GM18511 (cell line): ENCODE data around the gene KCNG1.
"Not testable (repeated sequence)": the region's sequence is repeated elsewhere in the genome, so short reads cannot be mapped to it uniquely, and the experiment has no call there.

ENCODE experiments used
- ATAC-seq: cut with Tn5 transposase; IDR thresholded peaks from one replicate; pipeline ENCODE4 v1.9.1; 2021; ENCODE audit warnings: mild to moderate bottlenecking, moderate library complexity; ENCODE audit not compliant: unreplicated experiment

The KCNG1 gene

DNA sequence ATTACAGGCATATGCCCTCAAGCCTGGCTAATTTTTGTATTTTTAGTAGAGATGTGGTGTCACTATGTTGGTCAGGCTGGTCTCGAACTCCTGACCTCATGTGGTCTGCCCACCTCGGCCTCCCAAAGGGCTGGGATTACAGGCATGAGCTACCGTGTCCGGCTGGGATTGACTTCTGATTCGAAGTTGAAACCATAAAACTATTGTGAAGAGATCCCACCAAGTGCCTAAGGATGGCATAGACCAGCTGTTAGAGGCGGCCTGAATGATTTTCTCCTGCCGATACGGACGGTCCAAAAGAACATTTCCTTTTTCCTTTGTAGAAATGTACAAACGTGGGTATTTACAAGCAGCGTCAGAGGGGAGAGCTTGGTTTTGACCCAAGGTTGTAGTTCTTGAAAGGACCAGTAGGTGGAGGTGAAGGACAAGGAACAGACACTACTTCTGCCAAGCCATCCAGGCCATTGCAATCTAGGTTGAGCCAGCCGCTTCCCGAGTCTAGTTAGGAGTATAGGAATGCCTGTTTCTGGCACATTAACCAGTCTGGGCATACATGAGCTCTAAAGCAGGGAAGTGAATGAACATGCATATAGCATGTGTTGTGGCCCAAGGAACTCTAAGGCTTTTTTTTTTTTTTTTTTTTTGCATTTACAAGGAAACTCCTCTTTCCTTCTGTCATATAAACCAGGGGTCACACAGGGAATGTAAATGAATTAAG lies 35.3 kb downstream of the KCNG1 start:
- ATAC-seq: no peak

DNA sequence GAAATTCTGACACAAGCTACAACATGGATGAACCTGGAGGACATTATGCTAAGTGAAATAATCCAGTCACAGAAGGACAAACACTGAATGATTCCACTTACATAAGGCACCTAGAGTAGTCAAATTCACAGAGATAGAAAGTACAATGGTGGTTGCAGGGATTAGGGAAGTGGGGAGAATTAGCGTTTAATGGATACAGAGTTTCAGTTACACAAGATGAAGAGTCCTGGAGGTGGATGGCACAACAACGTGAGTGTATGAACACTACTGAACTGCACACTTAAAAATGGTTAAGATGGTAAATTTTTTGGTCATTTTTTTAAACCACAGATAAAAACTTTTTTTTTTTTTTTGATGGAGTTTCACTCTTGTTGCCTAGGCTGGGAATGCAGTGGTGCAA lies 39.6 kb downstream of the KCNG1 start:
- no peak for ATAC-seq

DNA sequence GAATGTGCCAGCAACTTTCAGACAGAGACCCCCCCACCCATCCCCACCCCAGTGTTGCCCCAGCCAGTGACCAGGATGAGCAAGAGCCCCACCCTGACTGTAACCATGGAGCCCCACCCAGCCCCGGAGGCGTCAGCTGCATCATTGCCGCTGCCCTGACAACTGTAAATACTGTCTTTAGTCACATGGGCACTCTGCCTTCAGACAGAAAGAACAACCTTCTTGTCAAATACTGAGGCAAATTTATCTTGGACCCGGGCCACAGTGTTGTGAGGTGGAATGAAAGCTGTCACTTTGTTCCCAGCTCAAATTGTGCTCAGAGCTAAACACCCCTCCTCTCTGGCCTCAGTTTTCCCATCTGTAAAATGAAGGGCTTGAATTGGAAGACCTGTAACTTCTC lies 40.5 kb downstream of the KCNG1 start:
- no peak for ATAC-seq

DNA sequence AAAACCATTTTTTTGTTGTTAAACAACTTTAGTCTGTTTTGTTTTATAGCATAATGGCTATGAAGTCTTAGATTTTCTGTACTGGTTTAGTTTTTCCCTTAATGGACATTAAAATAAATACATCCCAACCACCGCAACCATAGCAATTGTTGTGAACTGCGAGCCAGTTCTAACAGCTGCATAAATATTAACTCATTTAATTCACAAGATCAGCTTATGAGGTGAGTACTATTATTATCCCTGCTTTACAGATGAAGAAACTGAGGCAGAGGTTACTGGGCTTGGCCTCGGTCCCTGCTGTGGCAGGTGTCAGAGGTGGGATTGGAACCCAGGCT lies 41.2 kb downstream of the KCNG1 start:
- no peak for ATAC-seq

DNA sequence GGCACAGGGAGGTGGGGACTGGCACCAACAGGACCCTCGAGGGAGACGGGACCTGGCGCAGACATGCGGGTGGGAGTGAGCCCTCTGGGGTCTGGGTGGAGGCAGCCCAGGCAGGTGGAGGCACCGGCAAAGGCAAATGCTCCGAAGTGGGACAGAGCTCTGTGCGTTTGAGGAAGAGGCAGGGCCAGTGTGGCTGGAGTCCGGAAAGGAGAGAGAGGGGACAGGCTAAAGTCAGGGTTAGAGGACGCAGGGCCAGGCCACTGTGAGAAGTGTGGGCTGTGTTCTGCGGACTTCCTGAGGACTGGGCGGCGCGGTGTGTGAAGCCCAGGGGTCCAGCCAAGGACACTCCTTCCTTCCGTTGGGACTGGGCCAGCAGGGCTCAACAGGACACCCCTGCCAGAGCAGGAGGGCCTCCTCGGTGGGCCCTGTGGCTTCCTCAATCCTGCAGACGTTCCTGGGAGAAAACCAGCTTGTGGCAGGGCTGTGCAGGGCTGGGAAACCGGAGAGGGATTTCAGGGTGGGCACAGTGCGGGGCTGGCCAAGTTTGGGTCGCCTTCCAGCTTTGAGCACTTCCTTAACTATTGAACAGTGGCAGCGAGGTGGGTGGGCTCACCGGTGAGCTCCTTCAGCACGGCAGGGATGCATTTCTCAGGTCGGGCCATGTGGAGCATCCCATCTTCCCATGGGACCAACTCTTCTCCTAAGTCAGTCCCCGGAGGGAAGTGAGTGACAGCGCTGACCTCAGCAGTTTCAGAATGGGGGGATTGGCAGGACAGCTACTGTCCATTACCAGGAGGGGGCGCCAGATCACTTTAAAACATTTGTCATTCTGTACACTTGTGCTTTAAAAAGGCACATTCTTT lies 41.8 kb downstream of the KCNG1 start:
- no peak for ATAC-seq

DNA sequence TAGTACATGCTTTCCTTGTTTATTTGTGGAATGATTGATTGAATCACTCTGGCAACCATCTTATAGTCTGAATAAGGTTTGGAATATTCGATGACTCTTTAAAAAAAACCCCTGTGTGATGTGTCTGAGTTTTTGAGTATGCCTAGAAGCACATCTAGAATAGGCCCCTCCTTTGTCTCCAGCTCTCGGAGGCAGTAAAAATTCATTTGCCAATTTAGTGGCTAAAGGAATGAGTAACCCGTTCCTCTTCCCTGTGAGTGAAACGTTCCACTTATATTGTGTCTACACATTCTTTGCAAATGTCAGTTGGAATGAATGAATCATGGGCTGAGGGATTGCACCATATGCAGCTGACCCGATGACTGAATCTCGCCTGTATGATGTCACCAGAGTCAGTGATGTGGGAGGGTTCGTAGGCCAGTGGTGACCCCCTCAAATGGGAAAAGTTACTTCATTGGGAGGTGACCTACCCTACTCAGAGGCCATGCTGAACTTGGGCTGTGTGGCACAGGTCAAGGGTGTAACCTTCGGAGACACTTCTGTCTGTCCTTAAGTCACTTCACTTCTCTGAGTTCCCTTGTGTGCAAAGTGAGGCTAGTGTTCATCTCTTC lies 42.7 kb downstream of the KCNG1 start:
- ATAC-seq: no peak

DNA sequence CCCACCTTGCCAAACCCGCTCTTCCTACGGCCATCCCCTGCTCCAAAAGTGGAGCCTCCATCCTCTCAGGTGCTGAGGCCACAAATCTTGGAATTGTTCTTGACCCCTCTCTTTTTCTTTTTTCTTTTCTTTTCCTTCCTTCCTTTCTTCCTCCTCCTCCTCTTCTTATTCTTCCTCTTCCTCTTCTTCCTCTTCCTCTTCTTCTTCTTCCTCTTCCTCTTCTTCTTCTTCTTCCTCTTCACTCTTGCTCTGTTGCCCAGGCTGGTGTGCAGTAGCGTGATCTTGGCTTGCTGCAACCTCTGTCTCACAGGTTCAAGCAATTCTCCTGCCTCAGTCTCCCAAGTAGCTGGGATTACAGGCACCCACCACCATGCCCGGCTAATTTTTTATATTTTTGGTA lies 44.4 kb downstream of the KCNG1 start:
- not testable (repeated sequence) for ATAC-seq

DNA sequence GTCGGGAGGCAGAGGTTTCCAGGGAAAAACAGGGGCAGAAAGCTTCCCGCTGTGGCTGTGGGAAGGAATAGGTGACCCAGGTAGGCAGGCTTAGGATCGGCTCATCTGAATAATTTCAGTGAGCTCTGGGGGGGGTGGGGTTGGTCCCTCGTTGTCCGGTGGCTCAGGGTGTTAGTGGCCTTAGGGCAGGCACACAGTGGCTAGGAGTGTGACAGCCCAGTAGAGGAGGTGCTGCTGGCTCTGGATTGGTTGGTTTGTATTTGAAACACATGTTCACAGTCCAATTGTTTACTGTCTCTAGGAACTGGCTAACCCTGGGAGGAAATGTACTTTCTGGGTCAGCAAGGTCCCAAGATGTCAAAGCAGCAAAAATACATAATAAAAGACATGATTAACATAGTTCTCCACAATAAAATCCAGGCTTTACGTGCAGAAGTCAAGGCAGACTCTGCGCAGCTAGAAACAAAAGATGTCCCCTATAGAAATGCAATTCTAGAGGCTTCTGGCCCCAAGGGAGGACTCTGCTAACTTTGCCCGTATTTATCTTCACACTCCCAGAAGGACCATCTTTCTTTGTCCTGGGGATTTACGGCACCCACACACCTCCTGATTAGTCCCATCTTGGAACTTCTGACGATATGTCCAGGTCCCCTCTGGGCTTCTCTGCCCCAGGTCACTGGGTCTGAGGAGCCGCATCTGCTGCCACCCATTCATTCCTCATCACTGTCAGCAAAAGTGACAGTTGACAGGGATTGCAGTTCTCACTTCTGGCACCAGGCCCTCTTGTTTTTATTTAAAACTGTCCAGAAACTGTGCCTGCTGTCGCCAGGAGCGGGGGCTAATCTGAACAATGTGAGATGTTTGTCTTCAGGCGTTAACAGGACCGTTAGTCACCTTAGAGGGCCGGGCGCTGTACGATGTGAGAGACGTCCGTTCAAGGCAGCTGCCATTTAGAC lies 45.6 kb downstream of the KCNG1 start:
- ATAC-seq: no peak

DNA sequence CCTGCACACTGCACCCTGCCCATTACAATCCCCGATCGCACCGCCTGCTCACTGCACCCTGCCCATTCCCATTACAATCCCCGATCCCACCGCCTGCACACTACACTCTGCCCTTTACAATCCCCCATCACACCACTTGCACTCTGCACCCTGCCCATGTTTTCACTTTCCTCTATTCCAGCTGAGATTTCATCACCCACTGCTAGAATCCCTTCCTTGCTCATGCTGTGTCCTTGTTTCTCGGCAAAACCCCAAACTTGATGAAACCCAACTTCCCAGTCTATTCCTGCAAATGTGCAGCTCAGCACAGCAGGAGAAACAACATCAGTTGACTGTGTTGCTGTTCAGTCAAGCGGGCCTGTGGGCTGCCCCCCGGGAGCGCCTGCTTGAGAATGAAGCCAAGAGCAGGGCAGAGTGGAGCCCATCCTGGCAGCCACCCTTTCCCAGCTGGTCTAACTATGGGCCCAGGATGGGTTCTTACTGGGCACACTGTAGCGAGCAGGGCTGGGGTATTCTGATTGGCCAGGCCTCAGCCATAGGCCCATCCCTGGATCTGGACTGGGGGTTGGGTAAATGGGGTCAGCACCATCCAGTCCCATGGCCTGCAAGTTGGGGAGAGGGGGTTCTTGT lies 47.1 kb downstream of the KCNG1 start:
- ATAC-seq: no peak

DNA sequence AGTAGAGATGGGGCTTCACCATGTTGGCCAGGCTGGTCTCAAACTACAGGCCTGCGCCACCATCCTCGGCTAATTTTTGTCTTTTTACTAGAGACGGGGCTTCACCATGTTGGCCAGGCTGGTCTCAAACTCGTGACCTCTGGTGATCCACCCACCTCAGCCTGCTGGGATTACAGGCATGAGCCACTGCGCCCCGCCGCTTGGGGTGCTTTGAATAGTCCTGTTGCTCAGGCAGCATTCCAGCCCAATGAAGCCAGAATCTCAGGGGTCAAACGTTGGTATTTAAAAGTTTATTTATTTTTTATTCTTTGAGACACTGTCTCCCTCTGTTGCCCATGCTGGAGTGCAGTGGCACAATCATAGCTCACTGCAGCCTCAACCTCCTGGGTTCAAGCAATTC lies 53.0 kb downstream of the KCNG1 start:
- ATAC-seq: no peak

DNA sequence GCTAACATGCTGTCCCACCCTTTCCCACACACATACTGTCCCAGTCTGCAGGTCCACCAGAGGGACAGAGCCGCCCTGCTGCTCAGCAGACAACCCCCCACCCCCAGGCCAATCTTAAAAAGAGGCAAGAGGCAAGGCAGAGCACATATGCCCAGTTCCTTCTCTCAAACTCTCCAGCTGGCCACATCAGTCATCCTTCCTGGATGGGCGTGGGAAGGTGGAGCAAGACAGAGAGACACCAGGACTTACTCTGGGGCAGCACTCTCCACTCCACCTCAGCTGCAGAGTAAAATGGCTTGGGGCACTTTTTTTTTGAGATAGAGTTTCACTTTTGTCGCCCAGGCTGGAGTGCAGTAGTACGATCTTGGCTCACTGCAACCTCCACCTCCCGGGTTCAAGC lies 53.5 kb downstream of the KCNG1 start:
- ATAC-seq: no peak

DNA sequence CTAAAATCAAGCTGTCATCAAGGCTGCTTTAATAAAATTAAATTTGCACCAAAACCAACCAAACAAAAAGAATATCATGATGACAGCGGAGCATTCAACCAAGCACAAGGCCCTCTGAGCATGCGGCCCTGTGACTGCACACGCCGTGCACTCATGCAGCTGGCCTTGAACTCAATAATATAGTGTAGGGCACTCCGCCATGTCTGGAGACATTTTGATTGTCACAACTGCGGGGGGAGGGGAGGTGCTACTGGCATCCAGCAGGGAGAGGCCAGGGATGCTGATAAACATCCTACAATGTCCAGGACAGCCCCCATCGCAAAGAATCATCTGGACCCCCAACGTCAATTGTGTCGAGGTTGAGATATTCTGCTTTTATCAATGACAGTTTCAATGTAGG lies 54.6 kb downstream of the KCNG1 start:
- no peak for ATAC-seq

DNA sequence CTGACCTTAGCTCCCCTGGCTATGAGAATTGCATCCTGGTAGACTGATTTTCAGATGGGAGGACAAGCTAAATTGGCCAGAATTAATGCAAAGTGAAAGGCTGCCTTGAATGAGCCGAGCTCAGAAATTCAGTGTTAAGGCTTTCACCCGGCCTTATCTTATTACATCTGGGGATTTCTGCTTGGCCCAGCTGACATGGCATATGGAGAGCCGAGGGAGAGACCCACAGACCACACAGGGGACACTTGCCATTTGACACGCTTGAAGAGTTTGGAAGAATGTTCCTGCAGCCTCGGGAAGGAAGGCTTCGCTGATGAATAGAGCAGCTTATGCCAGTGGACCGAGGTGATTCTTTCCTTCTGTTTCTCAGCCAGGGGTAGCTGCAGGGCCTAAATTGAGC lies 55.3 kb downstream of the KCNG1 start:
- ATAC-seq: no peak

DNA sequence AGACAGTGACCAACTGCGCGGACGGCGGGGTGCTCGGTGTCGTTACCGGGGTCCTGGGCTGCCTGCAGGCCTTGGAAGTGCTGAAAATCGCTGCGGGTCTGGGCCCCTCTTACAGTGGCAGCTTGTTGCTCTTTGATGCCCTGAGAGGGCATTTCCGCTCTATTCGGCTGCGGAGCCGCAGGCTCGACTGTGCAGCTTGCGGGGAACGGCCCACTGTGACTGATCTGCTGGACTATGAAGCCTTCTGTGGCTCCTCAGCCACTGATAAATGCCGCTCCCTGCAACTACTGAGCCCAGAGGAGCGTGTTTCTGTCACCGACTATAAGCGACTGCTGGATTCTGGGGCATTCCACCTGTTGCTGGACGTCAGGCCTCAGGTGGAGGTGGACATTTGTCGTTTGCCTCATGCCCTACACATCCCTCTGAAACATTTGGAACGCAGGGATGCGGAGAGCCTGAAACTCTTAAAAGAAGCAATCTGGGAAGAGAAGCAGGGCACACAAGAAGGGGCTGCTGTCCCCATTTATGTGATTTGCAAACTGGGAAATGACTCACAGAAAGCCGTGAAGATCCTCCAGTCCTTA lies 63.3 kb downstream of the KCNG1 start:
- ATAC-seq: no peak

DNA sequence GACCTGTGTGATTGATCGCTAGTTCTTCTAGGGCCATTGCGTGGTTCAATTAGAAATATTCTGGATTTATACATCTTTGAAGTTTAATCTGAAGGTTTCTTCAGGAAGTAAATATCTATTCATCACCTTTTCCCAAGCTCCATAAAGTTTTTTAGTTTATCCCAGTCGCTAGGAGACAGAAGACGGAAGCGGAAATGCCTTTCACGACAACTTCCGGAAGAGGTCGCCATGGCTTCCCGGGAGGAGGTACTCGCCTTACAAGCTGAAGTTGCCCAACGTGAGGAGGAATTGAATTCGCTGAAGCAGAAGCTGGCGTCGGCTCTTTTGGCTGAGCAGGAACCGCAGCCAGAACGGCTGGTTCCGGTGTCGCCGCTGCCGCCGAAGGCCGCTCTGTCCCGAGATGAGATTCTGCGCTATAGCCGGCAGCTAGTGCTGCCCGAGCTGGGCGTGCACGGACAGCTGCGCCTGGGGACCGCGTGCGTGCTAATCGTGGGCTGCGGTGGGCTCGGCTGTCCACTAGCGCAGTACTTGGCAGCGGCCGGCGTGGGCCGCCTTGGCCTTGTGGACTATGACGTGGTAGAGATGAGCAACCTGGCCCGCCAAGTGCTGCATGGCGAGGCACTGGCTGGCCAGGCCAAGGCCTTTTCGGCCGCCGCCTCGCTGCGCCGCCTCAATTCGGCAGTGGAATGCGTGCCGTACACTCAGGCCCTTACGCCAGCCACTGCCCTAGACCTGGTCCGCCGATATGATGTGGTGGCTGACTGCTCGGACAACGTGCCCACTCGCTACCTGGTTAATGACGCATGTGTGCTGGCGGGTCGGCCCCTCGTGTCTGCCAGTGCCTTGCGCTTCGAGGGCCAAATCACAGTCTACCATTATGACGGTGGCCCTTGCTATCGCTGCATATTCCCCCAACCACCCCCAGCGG lies 64.0 kb downstream of the KCNG1 start, which contains the start of gene MOCS3:
Gene MOCS3, plus strand, starts transcription at position 204 of the 928 bp plus-strand sequence. Its CDS starts 25 bp downstream, at position 229.
- peak; percentile 86 for ATAC-seq

DNA sequence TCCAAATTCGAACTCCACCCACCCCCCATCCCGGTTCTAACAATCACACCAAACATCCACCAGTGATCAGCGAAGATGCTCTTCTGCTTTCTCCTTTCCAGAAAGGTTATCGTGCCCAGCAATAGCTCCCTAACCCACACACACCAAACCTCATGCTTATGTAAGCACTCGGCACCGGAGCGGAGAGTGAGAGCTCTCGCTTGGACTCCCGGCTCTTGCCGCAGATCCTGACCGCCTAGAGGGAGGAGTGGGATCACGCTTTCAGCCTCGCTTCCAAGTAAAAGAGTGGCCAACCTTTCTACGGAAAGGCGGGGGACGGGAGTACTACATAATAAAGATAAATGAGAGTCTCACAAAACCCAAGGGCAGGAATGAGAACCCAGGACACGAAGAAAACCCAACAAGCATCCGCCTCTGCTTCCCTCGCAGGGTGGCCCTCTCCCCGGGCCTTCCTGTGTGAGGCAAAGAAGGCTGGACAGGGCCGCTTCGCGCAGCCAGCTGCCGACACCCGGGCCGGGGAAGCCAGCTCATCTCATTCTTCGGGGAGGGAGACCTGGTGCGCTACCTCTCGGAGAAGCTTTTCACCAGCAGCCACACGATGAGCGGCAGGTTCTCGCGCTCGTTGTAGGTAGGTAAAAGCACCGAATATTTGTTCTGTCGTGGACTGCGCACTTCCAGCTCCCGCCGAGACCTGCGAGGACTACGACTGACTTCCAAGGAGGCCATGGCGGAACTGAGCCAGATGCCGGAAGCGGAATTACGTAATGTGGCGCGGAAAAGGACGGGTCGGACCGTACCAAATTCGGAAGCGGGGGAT lies 64.9 kb downstream of the KCNG1 start, which contains the start of gene DPM1:
Gene DPM1, minus strand, starts transcription at position 735 of the 817 bp plus-strand sequence. Its CDS starts 9 bp downstream, at position 726.
- peak; percentile 84 for ATAC-seq

DNA sequence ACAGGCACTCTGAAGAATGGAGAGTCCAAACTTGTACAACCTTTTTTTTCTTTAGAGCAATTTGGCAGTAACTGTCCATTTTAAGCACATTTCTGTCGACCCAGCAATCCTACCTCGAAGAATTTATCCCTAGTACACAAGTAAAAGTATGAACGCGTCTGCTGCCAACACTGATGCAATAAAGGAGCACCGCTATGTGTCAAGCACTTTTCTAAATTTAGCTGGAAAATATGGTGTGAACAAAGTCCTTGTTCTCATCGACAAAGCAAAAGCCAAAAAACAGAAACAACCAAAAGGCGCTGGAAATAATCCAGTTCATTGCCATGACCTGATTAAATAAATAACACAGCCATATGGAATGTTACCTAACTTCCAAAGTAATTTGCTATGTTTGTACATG lies 65.6 kb downstream of the KCNG1 start:
- no peak for ATAC-seq

DNA sequence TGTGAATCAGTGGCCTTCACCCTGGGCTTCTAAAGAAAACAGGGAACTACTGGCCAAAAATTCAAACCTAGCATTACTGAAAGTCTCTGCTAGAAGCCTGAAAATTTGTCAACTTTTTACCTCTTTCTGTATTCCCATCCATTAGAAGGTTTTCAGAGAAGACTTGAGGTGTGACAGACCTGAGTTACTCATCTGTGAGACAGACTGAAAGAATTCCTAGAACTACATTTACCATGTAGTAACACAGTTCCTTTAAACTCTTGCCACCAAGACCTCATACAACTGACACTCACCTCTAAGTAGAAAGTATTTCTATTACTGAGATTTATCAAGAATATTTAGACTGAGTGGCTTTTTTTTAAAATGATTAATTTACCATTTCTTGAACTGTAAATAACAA lies 69.1 kb downstream of the KCNG1 start:
- ATAC-seq: no peak
